ENCODE results near the gene SLC30A9. TPM values are rescaled to one million over a fixed set of nuclear protein-coding genes. Genes with fewer than 3 reads are reported as not detected.

Gene SLC30A9
- 100 to 1,000 TPM in 3 of 4 donors, 10 to 100 TPM in 1; 97.5 to 127 (median 123) TPM for polyA plus RNA-seq (ENCODE audit: insufficient read length in 4 of 4)

- DNase-seq (ENCODE audit: low read depth in 4 of 4, low spot score in 3 of 4): peak; percentile 92 to 96 (median 94)
These were observed at the start of gene SLC30A9 for GRCh38 chr4:41990365-41991111. Gene SLC30A9 (plus strand): TSS chr4:41990530. CDS start chr4:41990652, 122 bp downstream.

GRCh38 chr4:41940834-41941233, 49.5 kb upstream of the SLC30A9 start:
- DNase-seq (ENCODE audit: low read depth in 4 of 4, low spot score in 3 of 4): no peak

GRCh38 chr4:41943506-41943905, 46.8 kb upstream of the SLC30A9 start:
- no peak for DNase-seq (ENCODE audit: low read depth in 4 of 4, low spot score in 3 of 4)

GRCh38 chr4:41944089-41944488, 46.2 kb upstream of the SLC30A9 start:
- DNase-seq (ENCODE audit: low read depth in 4 of 4, low spot score in 3 of 4): no peak

GRCh38 chr4:41949531-41949930, 40.8 kb upstream of the SLC30A9 start:
- DNase-seq (ENCODE audit: low read depth in 4 of 4, low spot score in 3 of 4): no peak

GRCh38 chr4:41957634-41958033, 32.7 kb upstream of the SLC30A9 start:
- DNase-seq (ENCODE audit: low read depth in 4 of 4, low spot score in 3 of 4): no peak

- no peak for DNase-seq (ENCODE audit: low read depth in 4 of 4, low spot score in 3 of 4)
These were observed 27.2 kb upstream of the SLC30A9 start for GRCh38 chr4:41963105-41963504.

GRCh38 chr4:41964401-41964800, 25.9 kb upstream of the SLC30A9 start:
- DNase-seq (ENCODE audit: low read depth in 4 of 4, low spot score in 3 of 4): no peak

GRCh38 chr4:41967392-41967791, 22.9 kb upstream of the SLC30A9 start:
- DNase-seq (ENCODE audit: low read depth in 4 of 4, low spot score in 3 of 4): no peak

GRCh38 chr4:41969671-41970070, 20.7 kb upstream of the SLC30A9 start:
- no peak for DNase-seq (ENCODE audit: low read depth in 4 of 4, low spot score in 3 of 4)

GRCh38 chr4:41975341-41975740, 15.0 kb upstream of the SLC30A9 start:
- no peak for DNase-seq (ENCODE audit: low read depth in 4 of 4, low spot score in 3 of 4)

- no peak for DNase-seq (ENCODE audit: low read depth in 4 of 4, low spot score in 3 of 4)
These were observed 13.4 kb upstream of the SLC30A9 start for GRCh38 chr4:41976775-41977516.

GRCh38 chr4:41977709-41978108, 12.6 kb upstream of the SLC30A9 start:
- no peak for DNase-seq (ENCODE audit: low read depth in 4 of 4, low spot score in 3 of 4)

- no peak for DNase-seq (ENCODE audit: low read depth in 4 of 4, low spot score in 3 of 4)
These were observed 8.9 kb upstream of the SLC30A9 start, which contains the start of gene DCAF4L1 for GRCh38 chr4:41981456-41981855. Gene DCAF4L1 (plus strand): TSS chr4:41981756. CDS start chr4:41981793, 37 bp downstream.

- DNase-seq (ENCODE audit: low read depth in 4 of 4, low spot score in 3 of 4): no peak
These were observed 7.6 kb upstream of the SLC30A9 start for GRCh38 chr4:41982716-41983115.

GRCh38 chr4:41985151-41985550, 5.2 kb upstream of the SLC30A9 start:
- DNase-seq (ENCODE audit: low read depth in 4 of 4, low spot score in 3 of 4): no peak

- no peak for DNase-seq (ENCODE audit: low read depth in 4 of 4, low spot score in 3 of 4)
These were observed 351 bp upstream of the SLC30A9 start for GRCh38 chr4:41989994-41990364.

- no peak for DNase-seq (ENCODE audit: low read depth in 4 of 4, low spot score in 3 of 4)
These were observed 1.8 kb downstream of the SLC30A9 start for GRCh38 chr4:41991916-41992767.

- no peak for DNase-seq (ENCODE audit: low read depth in 4 of 4, low spot score in 3 of 4)
These were observed 2.9 kb downstream of the SLC30A9 start for GRCh38 chr4:41992967-41993857.

GRCh38 chr4:41994461-41994985, 4.2 kb downstream of the SLC30A9 start:
- DNase-seq (ENCODE audit: low read depth in 4 of 4, low spot score in 3 of 4): no peak

All from right renal pelvis (tissue), 4 donors.